ENCODE measurements around the gene SLC26A5. TPM values are rescaled to one million over a fixed set of nuclear protein-coding genes. Genes with fewer than 3 reads are reported as not detected.

Gene SLC26A5
- total and polyA plus RNA-seq, 2 of the 8 experiments (the other 6 are each of a cell fraction or from before 2014, with no cell fraction given) = 0.09 to 0.24 TPM

GRCh38 chr7:103469095-103469948 lies 23.3 kb upstream of the SLC26A5 start (continued):
- no peak for TF ChIP-seq RBBP5 (IDR thresholded peaks at IDR 0.05; ENCODE audit: borderline replicate concordance, low read depth, low read length)
- no peak for TF ChIP-seq KDM1A (IDR thresholded peaks at IDR 0.05; ENCODE audit: borderline replicate concordance, low read length)
- no peak for TF ChIP-seq FOSL1 (IDR thresholded peaks at IDR 0.05; ENCODE audit: insufficient read depth, low read depth, low read length)
